GM12801 (cell line): ENCODE results near the gene IFFO2.

Experiments
- CTCF ChIP-seq: IDR thresholded peaks from one replicate; pipeline ENCODE4 v1.5.1; 2011; ENCODE audit warnings: control low read depth; ENCODE audit not compliant: insufficient read length; ENCODE audit errors: extremely low read depth

Gene IFFO2

GRCh38 chr1:18891426-18891780, 65.1 kb downstream of the IFFO2 start:
- no peak for TF ChIP-seq CTCF

GRCh38 chr1:18890706-18891425, 65.6 kb downstream of the IFFO2 start:
- TF ChIP-seq CTCF, result no peak

- TF ChIP-seq CTCF, result no peak
Observed at GRCh38 chr1:18886003-18886335, 70.5 kb downstream of the IFFO2 start.

- no peak for TF ChIP-seq CTCF
Observed at GRCh38 chr1:18885311-18886002, 71.0 kb downstream of the IFFO2 start.

- TF ChIP-seq CTCF, result no peak
Observed at GRCh38 chr1:18884727-18885126, 71.7 kb downstream of the IFFO2 start.

- no peak for TF ChIP-seq CTCF
Observed at GRCh38 chr1:18884419-18884717, 72.1 kb downstream of the IFFO2 start.

- TF ChIP-seq CTCF, result no peak
Observed at GRCh38 chr1:18883636-18884418, 72.6 kb downstream of the IFFO2 start.
